ENCODE measurements around the gene OTOGL.

- TF ChIP-seq CTCF (IDR thresholded peaks at IDR 0.05) (no peak), POLR2A (IDR thresholded peaks at IDR 0.05) (no peak)
Measured at GRCh38 chr12:80187660-80188090, 88.3 kb downstream of the OTOGL start.
